HG03025 (cell line): ENCODE data around the gene PIM1.
"Not testable (repeated sequence)": the region's sequence is repeated elsewhere in the genome, so short reads cannot be mapped to it uniquely, and the experiment has no call there.

Source experiments
- ATAC-seq: cut with Tn5 transposase; IDR thresholded peaks from one replicate; pipeline ENCODE4 v1.9.1; 2021; ENCODE audit warnings: mild to moderate bottlenecking, moderate library complexity; ENCODE audit not compliant: unreplicated experiment, low FRiP score

Gene PIM1

GRCh38 chr6:37169496-37170272, at the start of gene PIM1:
Gene PIM1 (plus strand): TSS chr6:37170152. CDS start chr6:37170576, 424 bp downstream.
- peak; percentile 63 for ATAC-seq

GRCh38 chr6:37121556-37121955, 48.4 kb upstream of the PIM1 start:
- ATAC-seq: no peak

- no peak for ATAC-seq
Observed at GRCh38 chr6:37122861-37123260, 47.1 kb upstream of the PIM1 start.

- no peak for ATAC-seq
Observed at GRCh38 chr6:37123957-37124729, 45.8 kb upstream of the PIM1 start.

GRCh38 chr6:37125774-37126492, 44.0 kb upstream of the PIM1 start:
- no peak for ATAC-seq

GRCh38 chr6:37126493-37126958, 43.4 kb upstream of the PIM1 start:
- no peak for ATAC-seq

- no peak for ATAC-seq
Observed at GRCh38 chr6:37126961-37127616, 42.9 kb upstream of the PIM1 start.

GRCh38 chr6:37127961-37128862, 41.7 kb upstream of the PIM1 start:
- ATAC-seq: no peak

- not testable (repeated sequence) for ATAC-seq
Observed at GRCh38 chr6:37128863-37129443, 41.0 kb upstream of the PIM1 start.

- ATAC-seq: no peak
Observed at GRCh38 chr6:37129566-37129965, 40.4 kb upstream of the PIM1 start.

- ATAC-seq: no peak
Observed at GRCh38 chr6:37130704-37131103, 39.2 kb upstream of the PIM1 start.

GRCh38 chr6:37131104-37131959, 38.6 kb upstream of the PIM1 start:
- ATAC-seq: no peak

GRCh38 chr6:37131960-37132253, 38.0 kb upstream of the PIM1 start:
- no peak for ATAC-seq

GRCh38 chr6:37134036-37134395, 35.9 kb upstream of the PIM1 start:
- ATAC-seq: no peak

- ATAC-seq: no peak
Observed at GRCh38 chr6:37134396-37135191, 35.4 kb upstream of the PIM1 start.

- no peak for ATAC-seq
Observed at GRCh38 chr6:37135835-37136694, 33.9 kb upstream of the PIM1 start.

- ATAC-seq: no peak
Observed at GRCh38 chr6:37136821-37137200, 33.1 kb upstream of the PIM1 start.
